Osteoblast (primary cell): ENCODE data around the gene BCKDHB. TPM values are rescaled to one million over a fixed set of nuclear protein-coding genes. Genes with fewer than 3 reads are reported as not detected.

Experiments
- DNase-seq: peaks from one replicate; pipeline ENCODE4 v3.0.0; 2011; ENCODE audit warnings: low spot score, mixed read lengths; ENCODE audit not compliant: insufficient read length; ENCODE audit errors: missing footprints
- H2AFZ ChIP-seq: 2 replicates; pipeline ENCODE4 v1.6.0; 2011; ENCODE audit warnings: mild to moderate bottlenecking, low read length
- H3K27ac ChIP-seq: 2 replicates; pipeline ENCODE4 v1.5.1; 2011; ENCODE audit warnings: mild to moderate bottlenecking, low read depth, low read length, moderate library complexity
- H3K27me3 ChIP-seq: 2 replicates; pipeline ENCODE4 v1.6.0; 2012; ENCODE audit warnings: mild to moderate bottlenecking, control low read depth, inconsistent platforms, low read length, moderate library complexity; ENCODE audit not compliant: insufficient read depth
- H3K36me3 ChIP-seq: 2 replicates; pipeline ENCODE4 v1.5.1; 2011; ENCODE audit warnings: mild to moderate bottlenecking, low read length, control low read depth, moderate library complexity; ENCODE audit not compliant: insufficient read depth
- H3K4me1 ChIP-seq: 2 replicates; pipeline ENCODE4 v1.5.1; 2011; ENCODE audit warnings: mild to moderate bottlenecking, low read length, control low read depth, moderate library complexity; ENCODE audit not compliant: insufficient read depth
- H3K4me2 ChIP-seq: 2 replicates; pipeline ENCODE4 v1.6.0; 2011; ENCODE audit warnings: mild to moderate bottlenecking, low read length; ENCODE audit not compliant: insufficient read depth
- H3K4me3 ChIP-seq: fragments of 200-600 bp; sonication (generic); 3 replicates; pipeline ENCODE4 v1.5.1; 2012; ENCODE audit warnings: mild to moderate bottlenecking, low read length, inconsistent platforms; ENCODE audit not compliant: insufficient read depth
- H3K79me2 ChIP-seq: 2 replicates; pipeline ENCODE4 v1.6.0; 2012; ENCODE audit warnings: mild to moderate bottlenecking, low read length, control low read depth, inconsistent platforms; ENCODE audit not compliant: insufficient read depth
- H3K9me3 ChIP-seq: 2 replicates; pipeline ENCODE4 v1.5.1; 2011; ENCODE audit warnings: low read depth, low read length, control low read depth
- H4K20me1 ChIP-seq: 2 replicates; pipeline ENCODE4 v1.6.0; 2012; ENCODE audit warnings: mild to moderate bottlenecking, low read length, control low read depth; ENCODE audit not compliant: insufficient read depth
- total RNA-seq: library from RNA; depleted of rRNA; stranded (reverse); fragments of >200 nt; gene quantifications from 2 replicates; pipeline ENCODE4 v1.2.3, GENCODE V29; 2012
- TF ChIP-seq, protein P1 (sequence below): IDR thresholded peaks from 2 replicates; pipeline ENCODE4 v1.5.1; 2011; ENCODE audit warnings: mild to moderate bottlenecking, low read depth, low read length, moderate library complexity; ENCODE audit errors: extremely low read depth

Gene BCKDHB
- total RNA-seq, 1 donor, result 18.8 TPM

DNA sequence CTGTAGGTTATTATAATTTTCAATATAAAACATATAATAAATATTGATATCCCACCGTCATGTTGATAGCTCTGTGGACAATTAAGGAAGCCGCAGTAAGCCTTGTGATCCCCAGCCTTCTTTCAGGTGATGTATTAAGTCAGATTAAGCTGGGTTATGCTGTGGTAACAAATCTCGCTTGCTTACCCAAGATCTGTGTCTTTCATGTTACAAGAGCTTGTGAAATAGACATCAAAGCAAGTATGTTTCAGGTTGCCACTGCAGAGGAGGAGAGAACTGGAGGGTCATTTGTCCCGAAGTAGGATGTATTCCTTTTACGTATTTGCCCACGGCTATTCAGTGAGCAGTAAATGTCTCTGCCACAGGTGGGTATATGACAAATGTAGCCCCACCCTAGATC, 17.8 kb upstream of the BCKDHB start:
- Histone ChIP-seq H3K79me2 (no peaks in the 10 kb centered on the region), H3K4me2 (no peak overlapping the region), H3K36me3 (no peaks in the 10 kb centered on the region), H3K27ac (no peak overlapping the region), H3K4me3 (no peak overlapping the region), H3K9me3 (no peaks in the 10 kb centered on the region), H4K20me1 (no peaks in the 10 kb centered on the region), H3K4me1 (no peaks in the 10 kb centered on the region), H3K27me3 (no peaks in the 10 kb centered on the region), H2AFZ (no peak overlapping the region)
- DNase-seq, result no peak
- TF ChIP-seq, protein P1, sequence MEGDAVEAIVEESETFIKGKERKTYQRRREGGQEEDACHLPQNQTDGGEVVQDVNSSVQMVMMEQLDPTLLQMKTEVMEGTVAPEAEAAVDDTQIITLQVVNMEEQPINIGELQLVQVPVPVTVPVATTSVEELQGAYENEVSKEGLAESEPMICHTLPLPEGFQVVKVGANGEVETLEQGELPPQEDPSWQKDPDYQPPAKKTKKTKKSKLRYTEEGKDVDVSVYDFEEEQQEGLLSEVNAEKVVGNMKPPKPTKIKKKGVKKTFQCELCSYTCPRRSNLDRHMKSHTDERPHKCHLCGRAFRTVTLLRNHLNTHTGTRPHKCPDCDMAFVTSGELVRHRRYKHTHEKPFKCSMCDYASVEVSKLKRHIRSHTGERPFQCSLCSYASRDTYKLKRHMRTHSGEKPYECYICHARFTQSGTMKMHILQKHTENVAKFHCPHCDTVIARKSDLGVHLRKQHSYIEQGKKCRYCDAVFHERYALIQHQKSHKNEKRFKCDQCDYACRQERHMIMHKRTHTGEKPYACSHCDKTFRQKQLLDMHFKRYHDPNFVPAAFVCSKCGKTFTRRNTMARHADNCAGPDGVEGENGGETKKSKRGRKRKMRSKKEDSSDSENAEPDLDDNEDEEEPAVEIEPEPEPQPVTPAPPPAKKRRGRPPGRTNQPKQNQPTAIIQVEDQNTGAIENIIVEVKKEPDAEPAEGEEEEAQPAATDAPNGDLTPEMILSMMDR, result no peak

DNA sequence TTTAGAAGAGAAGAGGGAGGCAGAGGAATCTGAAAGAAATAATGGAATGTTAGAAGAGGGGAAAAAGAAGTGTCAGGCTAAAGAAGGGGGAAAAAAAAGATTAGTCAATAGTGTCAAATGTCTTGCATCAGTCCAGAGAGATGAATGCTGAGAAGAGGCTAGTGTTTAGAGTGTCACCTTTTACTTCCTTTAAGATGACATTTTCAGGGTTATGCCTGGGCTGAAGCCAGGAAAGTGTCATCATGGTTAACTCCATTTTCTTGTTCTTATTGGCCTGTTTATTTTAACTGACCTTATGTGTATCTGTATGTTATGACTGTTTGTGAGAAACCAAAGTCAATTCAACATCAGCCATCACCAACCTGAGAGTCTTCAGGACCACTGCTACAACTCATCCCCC, 15.0 kb upstream of the BCKDHB start:
- Histone ChIP-seq H3K36me3 (no peaks in the 10 kb centered on the region), H3K9me3 (no peaks in the 10 kb centered on the region), H3K27me3 (no peaks in the 10 kb centered on the region), H3K4me1 (no peaks in the 10 kb centered on the region), H2AFZ (no peak overlapping the region), H3K79me2 (no peaks in the 10 kb centered on the region), H3K4me3 (no peak overlapping the region), H4K20me1 (no peaks in the 10 kb centered on the region), H3K4me2 (no peak overlapping the region), H3K27ac (no peak overlapping the region)
- TF ChIP-seq, protein P1, result no peak
- DNase-seq, result no peak

DNA sequence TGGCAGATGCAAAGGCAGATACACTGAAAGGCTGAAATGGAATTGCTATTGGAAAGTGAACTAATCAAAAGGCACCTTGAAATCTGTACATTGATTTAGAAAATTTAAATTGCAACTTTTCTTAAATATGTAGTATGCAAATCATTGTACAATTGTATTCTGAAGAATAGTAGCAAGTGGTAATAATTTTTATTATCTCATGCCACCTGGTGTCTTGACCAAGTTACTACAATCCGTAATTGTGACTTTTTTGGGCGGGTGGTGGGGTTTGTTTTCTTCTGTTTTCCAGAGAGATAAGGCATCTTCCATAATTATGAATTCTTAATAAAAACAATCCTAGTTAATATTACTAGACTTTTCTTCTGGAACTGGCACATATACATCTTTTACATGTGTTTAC, 12.5 kb upstream of the BCKDHB start:
- no peak overlapping the region for H2AFZ ChIP-seq
- no peak overlapping the region for H3K4me2 ChIP-seq
- H4K20me1 ChIP-seq, result no peaks in the 10 kb centered on the region
- no peak for DNase-seq
- no peaks in the 10 kb centered on the region for H3K36me3 ChIP-seq
- no peaks in the 10 kb centered on the region for H3K79me2 ChIP-seq
- H3K27ac ChIP-seq, result no peak overlapping the region
- no peaks in the 10 kb centered on the region for H3K4me1 ChIP-seq
- H3K27me3 ChIP-seq, result peaks cover 2% of the 10 kb centered on the region
- H3K4me3 ChIP-seq, result no peak overlapping the region
- TF ChIP-seq, protein P1, result peak; percentile 50
- no peaks in the 10 kb centered on the region for H3K9me3 ChIP-seq

GRCh38 chr6:80095600-80095999, 10.9 kb upstream of the BCKDHB start:
- Histone ChIP-seq H2AFZ (no peak overlapping the region), H3K27me3 (peaks cover 5% of the 10 kb centered on the region), H3K36me3 (no peaks in the 10 kb centered on the region), H3K4me3 (no peak overlapping the region), H3K27ac (no peak overlapping the region), H4K20me1 (no peaks in the 10 kb centered on the region), H3K4me2 (no peak overlapping the region), H3K79me2 (no peaks in the 10 kb centered on the region), H3K9me3 (no peaks in the 10 kb centered on the region), H3K4me1 (no peaks in the 10 kb centered on the region)
- DNase-seq, result no peak
- TF ChIP-seq, protein P1, result no peak
